ENCODE data around the gene FOXP1.
A peak's percentile ranks its signal among the peaks of the same experiment; 100 is the strongest.

The FOXP1 gene

GRCh38 chr3:71583566-71584393, at the start of gene FOXP1:
TSS of gene FOXP1 (minus strand) at chr3:71583728. CDS start at chr3:71198381, 385,347 bp downstream.
- DNase-seq: peak; percentile 49

GRCh38 chr3:71629711-71630110, 46.2 kb upstream of the FOXP1 start:
- no peak for DNase-seq

GRCh38 chr3:71629289-71629688, 45.8 kb upstream of the FOXP1 start:
- DNase-seq: no peak

GRCh38 chr3:71628522-71628921, 45.0 kb upstream of the FOXP1 start:
- DNase-seq: no peak

- DNase-seq: no peak
These were observed 42.1 kb upstream of the FOXP1 start for GRCh38 chr3:71625676-71626075.

GRCh38 chr3:71621825-71622537, 38.5 kb upstream of the FOXP1 start:
- no peak for DNase-seq

GRCh38 chr3:71618538-71618937, 35.0 kb upstream of the FOXP1 start:
- no peak for DNase-seq

- DNase-seq: no peak
These were observed 33.1 kb upstream of the FOXP1 start for GRCh38 chr3:71616571-71617021.

- no peak for DNase-seq
These were observed 31.3 kb upstream of the FOXP1 start for GRCh38 chr3:71614869-71615268.

- no peak for DNase-seq
These were observed 30.9 kb upstream of the FOXP1 start for GRCh38 chr3:71614426-71614825.

GRCh38 chr3:71611099-71611498, 27.6 kb upstream of the FOXP1 start:
- no peak for DNase-seq

- DNase-seq: no peak
These were observed 23.8 kb upstream of the FOXP1 start for GRCh38 chr3:71607364-71607763.

- DNase-seq: no peak
These were observed 23.1 kb upstream of the FOXP1 start for GRCh38 chr3:71606582-71606981.

GRCh38 chr3:71602256-71602655, 18.7 kb upstream of the FOXP1 start:
- DNase-seq: no peak

- DNase-seq: peak; percentile 17
These were observed 18.3 kb upstream of the FOXP1 start for GRCh38 chr3:71601811-71602210.

GRCh38 chr3:71600646-71601288, 17.2 kb upstream of the FOXP1 start:
- no peak for DNase-seq

- DNase-seq: no peak
These were observed 15.9 kb upstream of the FOXP1 start for GRCh38 chr3:71599416-71599815.

GRCh38 chr3:71598292-71598691, 14.8 kb upstream of the FOXP1 start:
- DNase-seq: no peak

GRCh38 chr3:71597286-71597685, 13.8 kb upstream of the FOXP1 start:
- DNase-seq: no peak

- no peak for DNase-seq
These were observed 9.6 kb upstream of the FOXP1 start for GRCh38 chr3:71593106-71593505.

- no peak for DNase-seq
These were observed 7.6 kb upstream of the FOXP1 start for GRCh38 chr3:71591101-71591500.

- DNase-seq: no peak
These were observed 5.6 kb upstream of the FOXP1 start for GRCh38 chr3:71589132-71589531.

- no peak for DNase-seq
These were observed 4.4 kb upstream of the FOXP1 start for GRCh38 chr3:71587958-71588357.

GRCh38 chr3:71586810-71587242, 3.3 kb upstream of the FOXP1 start:
- no peak for DNase-seq

Data from activated CD4-positive, alpha-beta T cell treated with anti-CD3 and anti-CD28 coated beads, Interleukin-10, Interleukin-2, amounts not matched to agents 100 ng/mL and 50 ng/mL, durations not matched to agents 16 hours and 8 hours (primary cell).